ENCODE measurements around the gene PLOD1.
A peak's percentile ranks its signal among the peaks of the same experiment; 100 is the strongest.
"Not testable (repeated sequence)": the region's sequence is repeated elsewhere in the genome, so short reads cannot be mapped to it uniquely, and the experiment has no call there.

Gene PLOD1

GRCh38 chr1:11923827-11924113 lies 10.7 kb upstream of the PLOD1 start:
- DNase-seq: no peak
- H3K27me3 ChIP-seq (ENCODE audit: control insufficient read depth in 1 of 2, insufficient read depth in 1 of 2, low read length in 2 of 2): no peaks in the 10 kb centered on the region
- H3K4me2 ChIP-seq (ENCODE audit: low read length, poor library complexity, severe bottlenecking): peak overlapping the region; percentile 23
- H2BK5ac ChIP-seq (ENCODE audit: low read depth, low read length, poor library complexity, severe bottlenecking): no peak overlapping the region
- H3K14ac ChIP-seq (ENCODE audit: low read length in 2 of 2): no peak overlapping the region
- H3K23ac ChIP-seq (ENCODE audit: low read length in 2 of 2): no peak overlapping the region
- H2BK12ac ChIP-seq (ENCODE audit: low read length in 2 of 2): no peak overlapping the region
- H3K18ac ChIP-seq (ENCODE audit: low read depth in 1 of 2, low read length in 2 of 2): no peak overlapping the region
- H4K91ac ChIP-seq (ENCODE audit: low read length): no peak overlapping the region
- H3K79me1 ChIP-seq (replicated peaks; ENCODE audit: low read length, poor library complexity, severe bottlenecking): peaks cover 19% of the 10 kb centered on the region
- H3K4me1 ChIP-seq (ENCODE audit: control insufficient read depth, insufficient read depth, low read depth, low read length): peaks cover 22% of the 10 kb centered on the region
- 96% methylated on average over 5 of the region's 5 CpGs for WGBS
- H3K9ac ChIP-seq (ENCODE audit: low read length): no peak overlapping the region
- H3K27ac ChIP-seq (ENCODE audit: low read length, poor library complexity, severe bottlenecking): no peak overlapping the region
- no peak overlapping the region for H3K4ac ChIP-seq (ENCODE audit: low read depth in 1 of 2, low read length in 2 of 2)
- no peak overlapping the region for H2BK120ac ChIP-seq (ENCODE audit: low read depth, low read length)
- H2AFZ ChIP-seq (ENCODE audit: low read depth, low read length): no peak overlapping the region
- H3K4me3 ChIP-seq (ENCODE audit: insufficient read depth in 1 of 2, low read depth in 1 of 2, low read length in 2 of 2): peak overlapping the region in 1 of 2 experiments; percentile 11
- peaks cover 38 to 39% of the 10 kb centered on the region in 2 experiments for H3K36me3 ChIP-seq (ENCODE audit: control insufficient read depth in 1 of 2, insufficient read depth in 2 of 2, low read depth in 1 of 2, low read length in 2 of 2)
- no peaks in the 10 kb centered on the region for H3K9me3 ChIP-seq (ENCODE audit: control insufficient read depth, low read length)
- no peak overlapping the region for H4K8ac ChIP-seq (ENCODE audit: low read length)
- H2BK15ac ChIP-seq (ENCODE audit: low read depth, poor library complexity, severe bottlenecking): no peak overlapping the region
- no peak overlapping the region for H2AK5ac ChIP-seq (ENCODE audit: low read length, severe bottlenecking)

- no peak overlapping the region for H4K91ac ChIP-seq (ENCODE audit: low read length)
- no peak overlapping the region for H2AK5ac ChIP-seq (ENCODE audit: low read length, severe bottlenecking)
- H3K23ac ChIP-seq (ENCODE audit: low read length in 2 of 2): no peak overlapping the region
- no peak overlapping the region for H3K14ac ChIP-seq (ENCODE audit: low read length in 2 of 2)
- peaks cover 33% of the 10 kb centered on the region in 2 experiments for H3K36me3 ChIP-seq (ENCODE audit: control insufficient read depth in 1 of 2, insufficient read depth in 2 of 2, low read depth in 1 of 2, low read length in 2 of 2)
- no peak overlapping the region for H2BK120ac ChIP-seq (ENCODE audit: low read depth, low read length)
- no peak overlapping the region for H2BK15ac ChIP-seq (ENCODE audit: low read depth, poor library complexity, severe bottlenecking)
- 81% methylated on average over 16 of the region's 16 CpGs for WGBS
- no peak overlapping the region for H3K27ac ChIP-seq (ENCODE audit: low read length, poor library complexity, severe bottlenecking)
- H2BK5ac ChIP-seq (ENCODE audit: low read depth, low read length, poor library complexity, severe bottlenecking): no peak overlapping the region
- no peak overlapping the region for H4K8ac ChIP-seq (ENCODE audit: low read length)
- H3K18ac ChIP-seq (ENCODE audit: low read depth in 1 of 2, low read length in 2 of 2): no peak overlapping the region
- H3K27me3 ChIP-seq (ENCODE audit: control insufficient read depth in 1 of 2, insufficient read depth in 1 of 2, low read length in 2 of 2): no peaks in the 10 kb centered on the region
- no peak overlapping the region for H2AFZ ChIP-seq (ENCODE audit: low read depth, low read length)
- H3K4me2 ChIP-seq (ENCODE audit: low read length, poor library complexity, severe bottlenecking): peak overlapping the region; percentile 78
- H2BK12ac ChIP-seq (ENCODE audit: low read length in 2 of 2): no peak overlapping the region
- H3K4me1 ChIP-seq (ENCODE audit: control insufficient read depth, insufficient read depth, low read depth, low read length): peaks cover 16% of the 10 kb centered on the region
- H3K79me1 ChIP-seq (replicated peaks; ENCODE audit: low read length, poor library complexity, severe bottlenecking): peaks cover 18% of the 10 kb centered on the region
- no peaks in the 10 kb centered on the region for H3K9me3 ChIP-seq (ENCODE audit: control insufficient read depth, low read length)
- peak overlapping the region; percentile 40 to 77 for H3K4me3 ChIP-seq (ENCODE audit: insufficient read depth in 1 of 2, low read depth in 1 of 2, low read length in 2 of 2)
- H3K9ac ChIP-seq (ENCODE audit: low read length): peak overlapping the region; percentile 62
- no peak for DNase-seq
- no peak overlapping the region for H3K4ac ChIP-seq (ENCODE audit: low read depth in 1 of 2, low read length in 2 of 2)
Observed at GRCh38 chr1:11924334-11925195, 10.0 kb upstream of the PLOD1 start.

- H4K91ac ChIP-seq (ENCODE audit: low read length); H3K14ac ChIP-seq (ENCODE audit: low read length in 2 of 2); H4K8ac ChIP-seq (ENCODE audit: low read length); H3K4ac ChIP-seq (ENCODE audit: low read depth in 1 of 2, low read length in 2 of 2); H3K27ac ChIP-seq (ENCODE audit: low read length, poor library complexity, severe bottlenecking); H3K9me3 ChIP-seq (ENCODE audit: control insufficient read depth, low read length); H2BK12ac ChIP-seq (ENCODE audit: low read length in 2 of 2); H2BK5ac ChIP-seq (ENCODE audit: low read depth, low read length, poor library complexity, severe bottlenecking); H2AFZ ChIP-seq (ENCODE audit: low read depth, low read length); H3K27me3 ChIP-seq (ENCODE audit: control insufficient read depth in 1 of 2, insufficient read depth in 1 of 2, low read length in 2 of 2); H3K23ac ChIP-seq (ENCODE audit: low read length in 2 of 2); DNase-seq; H2BK15ac ChIP-seq (ENCODE audit: low read depth, poor library complexity, severe bottlenecking); H2AK5ac ChIP-seq (ENCODE audit: low read length, severe bottlenecking); H2BK120ac ChIP-seq (ENCODE audit: low read depth, low read length); H3K18ac ChIP-seq (ENCODE audit: low read depth in 1 of 2, low read length in 2 of 2): not testable (repeated sequence)
- H3K4me2 ChIP-seq (ENCODE audit: low read length, poor library complexity, severe bottlenecking): peak overlapping the region; percentile 78
- H3K4me3 ChIP-seq (ENCODE audit: insufficient read depth in 1 of 2, low read depth in 1 of 2, low read length in 2 of 2): peak overlapping the region; percentile 77 to 86
- peaks cover 17% of the 10 kb centered on the region for H3K79me1 ChIP-seq (replicated peaks; ENCODE audit: low read length, poor library complexity, severe bottlenecking)
- H3K9ac ChIP-seq (ENCODE audit: low read length): peak overlapping the region; percentile 62
- WGBS: no CpG with 5 or more reads among the region's 54 CpGs
- peaks cover 25 to 26% of the 10 kb centered on the region in 2 experiments for H3K36me3 ChIP-seq (ENCODE audit: control insufficient read depth in 1 of 2, insufficient read depth in 2 of 2, low read depth in 1 of 2, low read length in 2 of 2)
- H3K4me1 ChIP-seq (ENCODE audit: control insufficient read depth, insufficient read depth, low read depth, low read length): peaks cover 18% of the 10 kb centered on the region
Observed at GRCh38 chr1:11925196-11925937, 9.2 kb upstream of the PLOD1 start.

- Histone ChIP-seq H3K4me2 (ENCODE audit: low read length, poor library complexity, severe bottlenecking) (peak overlapping the region; percentile 63), H3K4me3 (ENCODE audit: insufficient read depth in 1 of 2, low read depth in 1 of 2, low read length in 2 of 2) (peak overlapping the region; percentile 77 to 86), H3K23ac (ENCODE audit: low read length in 2 of 2) (no peak overlapping the region), H4K8ac (ENCODE audit: low read length) (no peak overlapping the region), H4K91ac (ENCODE audit: low read length) (peak overlapping the region; percentile 39), H3K4ac (ENCODE audit: low read depth in 1 of 2, low read length in 2 of 2) (peak overlapping the region in 1 of 2 experiments; percentile 50), H3K79me1 (replicated peaks; ENCODE audit: low read length, poor library complexity, severe bottlenecking) (peaks cover 15% of the 10 kb centered on the region), H3K18ac (ENCODE audit: low read depth in 1 of 2, low read length in 2 of 2) (peak overlapping the region in 1 of 2 experiments; percentile 33), H3K36me3 (ENCODE audit: control insufficient read depth in 1 of 2, insufficient read depth in 2 of 2, low read depth in 1 of 2, low read length in 2 of 2) (peaks cover 19 to 23% of the 10 kb centered on the region in 2 experiments), H2AFZ (ENCODE audit: low read depth, low read length) (peak overlapping the region; percentile 44), H3K9ac (ENCODE audit: low read length) (peak overlapping the region; percentile 43), H3K27ac (ENCODE audit: low read length, poor library complexity, severe bottlenecking) (no peak overlapping the region), H2BK15ac (ENCODE audit: low read depth, poor library complexity, severe bottlenecking) (no peak overlapping the region), H3K4me1 (ENCODE audit: control insufficient read depth, insufficient read depth, low read depth, low read length) (peaks cover 18% of the 10 kb centered on the region), H2BK120ac (ENCODE audit: low read depth, low read length) (no peak overlapping the region), H2BK12ac (ENCODE audit: low read length in 2 of 2) (no peak overlapping the region), H2AK5ac (ENCODE audit: low read length, severe bottlenecking) (no peak overlapping the region), H3K27me3 (ENCODE audit: control insufficient read depth in 1 of 2, insufficient read depth in 1 of 2, low read length in 2 of 2) (no peaks in the 10 kb centered on the region), H2BK5ac (ENCODE audit: low read depth, low read length, poor library complexity, severe bottlenecking) (no peak overlapping the region), H3K14ac (ENCODE audit: low read length in 2 of 2) (peak overlapping the region in 1 of 2 experiments; percentile 33), H3K9me3 (ENCODE audit: control insufficient read depth, low read length) (no peaks in the 10 kb centered on the region)
- DNase-seq: no peak
- 0% methylated on average over 5 of the region's 41 CpGs for WGBS
Observed at GRCh38 chr1:11925938-11926292, 8.6 kb upstream of the PLOD1 start.
